GM21737 (cell line): Measurements from ENCODE around the gene ARFIP1.
A peak's percentile ranks its signal among the peaks of the same experiment; 100 is the strongest.
"Not testable (repeated sequence)": the region's sequence is repeated elsewhere in the genome, so short reads cannot be mapped to it uniquely, and the experiment has no call there.

ENCODE experiments used
- ATAC-seq: cut with Tn5 transposase; IDR thresholded peaks from one replicate; pipeline ENCODE4 v1.9.1; 2021; ENCODE audit warnings: mild to moderate bottlenecking, moderate library complexity; ENCODE audit not compliant: unreplicated experiment

ARFIP1 gene

DNA sequence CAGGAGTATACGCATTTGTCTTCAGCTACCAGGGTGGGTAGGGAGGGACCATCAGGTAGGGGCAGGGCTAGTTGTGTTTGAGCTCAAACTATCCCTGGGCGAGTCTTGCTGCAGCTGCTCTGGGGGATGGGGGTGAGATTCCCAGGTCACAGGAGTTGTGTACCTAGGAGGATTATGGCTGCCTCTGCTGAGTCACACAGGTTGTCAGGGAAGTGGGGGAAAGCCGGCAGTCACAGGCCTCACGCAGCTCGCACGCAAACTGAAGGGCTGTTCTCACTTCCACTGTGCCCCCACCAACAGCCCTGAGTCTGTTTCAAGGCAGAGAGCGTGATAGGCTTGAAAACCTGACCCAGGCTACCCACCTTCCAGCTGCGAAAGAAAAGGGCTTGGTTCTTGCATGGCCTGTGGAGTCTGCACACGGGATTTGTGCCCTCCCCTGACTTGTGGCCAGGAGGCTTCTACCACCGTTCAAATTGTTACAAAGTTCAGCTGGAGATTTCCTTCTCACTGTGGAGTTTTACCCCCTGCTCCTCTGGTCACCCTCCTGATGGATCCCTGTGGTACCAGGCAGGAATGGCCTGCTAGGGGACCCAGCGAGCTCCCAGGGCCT is 63.8 kb downstream of the ARFIP1 start:
- ATAC-seq = no peak

DNA sequence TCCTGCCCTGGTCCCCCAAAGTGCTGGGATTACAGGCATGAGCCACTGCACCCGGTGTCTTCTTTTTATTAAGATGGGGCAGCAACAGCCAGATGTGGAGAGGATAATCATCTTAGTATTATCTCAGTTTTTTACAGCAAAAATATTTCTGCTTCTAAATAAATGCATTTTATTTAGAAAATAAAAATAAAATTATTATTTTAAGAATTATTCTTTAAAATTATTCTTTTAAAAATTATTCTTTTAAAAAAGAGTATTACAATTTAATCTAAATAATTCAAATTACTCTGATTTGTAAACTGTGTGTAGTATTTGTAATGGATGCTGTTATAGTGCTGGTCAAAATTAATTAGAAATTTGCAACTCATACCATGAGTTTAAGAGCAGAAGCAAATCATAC is 67.6 kb downstream of the ARFIP1 start:
- ATAC-seq = no peak

DNA sequence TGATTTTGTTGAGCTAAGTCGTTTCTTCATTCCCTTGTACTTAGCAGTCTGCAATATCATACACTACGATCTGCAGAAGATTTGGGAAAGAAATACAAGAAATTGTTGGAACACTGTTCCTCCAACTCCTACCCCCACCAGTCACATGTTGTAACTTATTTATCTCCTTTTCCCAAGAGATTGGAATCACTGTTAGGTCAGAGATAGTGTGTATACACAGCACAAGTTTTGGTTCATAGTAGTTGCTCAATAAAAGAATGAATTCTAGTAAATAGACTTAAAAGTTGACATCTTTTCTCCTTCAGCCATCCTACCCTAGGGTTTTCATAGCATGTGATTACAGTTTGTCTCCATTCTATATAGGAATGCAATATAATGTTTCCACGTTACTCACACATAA is 68.8 kb downstream of the ARFIP1 start:
- ATAC-seq = no peak

DNA sequence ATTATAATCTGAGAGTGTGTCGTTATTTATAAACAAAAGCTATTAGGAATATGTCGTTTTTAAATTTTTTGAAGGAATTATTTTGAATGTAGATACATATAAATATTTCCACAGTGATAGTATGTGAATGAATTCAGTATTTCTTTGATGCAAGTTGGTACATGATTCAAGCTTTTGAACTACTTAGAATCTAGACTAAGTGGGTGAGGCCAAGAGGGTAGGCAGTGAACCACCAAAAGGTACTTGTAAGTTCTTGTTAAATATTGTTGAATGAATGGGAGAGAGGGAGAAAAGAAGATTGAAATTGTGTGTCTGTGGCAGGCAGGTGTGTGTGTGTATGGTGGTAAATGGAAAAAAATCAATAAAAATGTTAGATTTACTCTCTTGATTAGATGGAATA is 69.6 kb downstream of the ARFIP1 start:
- no peak for ATAC-seq

DNA sequence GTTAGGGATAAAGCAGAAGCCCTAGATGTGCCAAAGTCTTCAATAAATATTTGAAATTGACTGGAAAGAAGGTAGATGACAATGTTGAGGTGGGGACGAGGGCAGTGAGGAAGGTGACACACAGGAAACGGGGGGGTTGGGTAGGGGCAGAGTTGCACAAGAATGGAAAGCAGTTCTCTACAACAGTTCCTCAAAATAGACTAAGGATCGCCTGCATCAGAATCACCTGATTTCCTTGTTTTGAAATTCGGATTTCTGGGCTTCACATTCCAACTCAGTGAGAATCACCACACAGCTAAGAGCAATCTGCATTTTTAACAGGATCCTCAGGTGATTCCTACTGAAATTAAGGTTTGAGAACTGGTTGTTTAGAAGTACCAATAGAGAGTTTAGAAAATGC is 70.6 kb downstream of the ARFIP1 start:
- ATAC-seq = peak; percentile 59

DNA sequence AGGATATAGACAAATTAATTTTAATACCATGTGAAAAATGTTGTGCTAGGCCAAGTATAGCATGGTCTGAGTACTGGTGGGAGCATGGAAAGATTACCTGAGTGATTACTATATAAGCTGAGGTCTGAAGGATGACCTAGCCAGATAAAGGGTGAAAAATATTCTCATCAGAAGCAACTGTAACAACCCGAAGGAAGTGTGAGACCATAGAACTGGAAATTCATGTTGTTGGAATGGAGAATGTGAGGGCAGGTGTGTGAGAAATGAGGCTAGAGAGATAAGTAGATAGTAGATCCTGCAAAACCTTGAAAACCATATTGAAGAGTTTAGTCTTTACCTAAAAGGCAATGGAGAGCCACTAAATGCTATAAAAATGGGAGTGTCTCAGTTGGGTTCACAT is 71.5 kb downstream of the ARFIP1 start:
- ATAC-seq = no peak

DNA sequence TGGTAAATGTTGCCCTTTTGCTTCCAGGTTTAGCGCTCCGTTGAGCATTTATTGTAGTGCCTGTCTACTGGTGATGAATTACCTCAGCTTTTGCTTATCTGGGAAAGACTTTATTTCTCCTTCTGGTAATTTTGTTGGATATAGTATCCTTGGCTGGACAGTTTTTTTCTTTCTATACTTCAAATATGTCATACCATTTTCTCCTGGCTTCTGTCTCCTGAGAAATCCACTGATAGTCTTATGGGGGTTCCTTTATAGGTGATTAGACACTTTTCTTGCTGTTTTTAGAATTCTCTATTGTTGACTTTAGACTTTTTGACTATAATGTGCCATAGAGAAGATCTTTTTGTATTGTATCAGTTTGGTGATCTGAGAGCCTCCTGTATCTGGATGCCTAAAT is 73.5 kb downstream of the ARFIP1 start:
- no peak for ATAC-seq

DNA sequence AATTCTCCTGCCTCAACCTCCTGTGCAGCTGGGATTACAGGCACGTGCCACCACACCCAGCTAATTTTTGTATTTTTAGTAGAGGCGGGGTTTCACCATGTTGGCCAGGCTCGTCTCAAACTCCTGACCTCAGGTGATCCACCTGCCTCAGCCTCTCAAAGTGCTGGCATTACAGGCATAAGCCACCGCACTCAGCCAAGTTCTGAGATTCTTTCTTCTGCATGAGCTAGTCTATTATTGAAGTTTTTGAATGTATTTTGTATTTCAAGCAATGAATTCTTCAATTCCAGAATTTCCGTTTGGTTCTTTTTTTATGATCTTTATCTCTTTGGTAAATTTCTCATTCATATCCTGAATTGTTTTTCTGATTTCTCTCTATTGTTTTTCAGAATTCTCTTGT is 74.3 kb downstream of the ARFIP1 start:
- ATAC-seq = not testable (repeated sequence)

DNA sequence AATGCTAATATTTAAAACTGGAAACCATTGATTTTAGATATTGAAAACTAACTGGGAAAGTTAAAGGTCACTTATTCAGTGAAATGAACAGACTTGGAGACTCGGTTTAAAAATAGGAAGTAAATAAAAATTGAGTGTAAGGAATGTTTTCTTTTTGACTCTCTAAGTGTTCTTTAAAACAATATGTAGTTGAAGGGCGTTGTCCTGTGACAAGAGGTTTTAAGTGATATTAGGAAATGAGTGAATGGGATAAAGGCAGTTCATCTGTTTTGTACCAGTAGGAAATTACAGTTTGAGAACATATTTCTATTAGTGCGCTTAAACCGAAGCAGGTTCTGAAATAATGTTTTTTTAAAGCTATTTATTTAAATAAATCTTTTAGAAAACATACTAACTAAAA is 77.2 kb downstream of the ARFIP1 start:
- ATAC-seq = no peak

DNA sequence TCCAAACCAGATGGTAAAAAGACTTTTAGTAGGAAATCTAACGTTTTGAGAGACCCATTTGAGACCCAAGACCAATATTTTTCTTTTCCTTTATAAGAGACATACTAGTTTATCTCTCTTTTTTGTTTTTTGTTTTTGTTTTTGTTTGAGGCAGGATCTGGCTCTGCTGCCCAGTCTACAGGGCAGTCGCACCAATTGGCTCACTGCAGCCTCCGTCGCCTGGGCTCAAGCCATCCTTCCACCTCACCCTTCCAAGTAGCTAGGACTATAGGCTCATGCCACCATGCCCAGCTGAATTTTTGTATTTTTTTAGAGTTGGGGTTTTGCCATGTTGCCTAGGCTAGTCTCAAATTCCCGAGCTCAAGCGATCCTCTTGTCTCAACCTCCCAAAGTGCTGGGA is 79.2 kb downstream of the ARFIP1 start:
- no peak for ATAC-seq

DNA sequence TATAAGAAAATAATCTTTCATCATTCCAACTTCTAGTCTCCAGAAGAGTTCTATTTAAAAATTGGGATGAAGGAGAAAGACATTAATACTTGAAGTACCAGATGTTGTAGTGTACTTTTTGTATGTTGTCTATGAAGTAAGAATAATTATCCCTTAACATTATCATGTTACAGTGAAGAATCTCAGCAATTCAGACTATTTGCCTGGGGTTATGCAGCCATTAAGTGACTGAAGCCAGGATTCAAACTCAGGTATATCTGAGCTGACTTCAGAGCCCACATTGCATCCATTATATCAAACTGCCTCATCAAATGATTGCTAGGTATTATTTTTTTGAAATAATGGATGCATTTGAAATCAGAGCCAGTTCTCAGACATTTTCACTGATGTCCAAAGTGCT is 80.3 kb downstream of the ARFIP1 start:
- no peak for ATAC-seq

DNA sequence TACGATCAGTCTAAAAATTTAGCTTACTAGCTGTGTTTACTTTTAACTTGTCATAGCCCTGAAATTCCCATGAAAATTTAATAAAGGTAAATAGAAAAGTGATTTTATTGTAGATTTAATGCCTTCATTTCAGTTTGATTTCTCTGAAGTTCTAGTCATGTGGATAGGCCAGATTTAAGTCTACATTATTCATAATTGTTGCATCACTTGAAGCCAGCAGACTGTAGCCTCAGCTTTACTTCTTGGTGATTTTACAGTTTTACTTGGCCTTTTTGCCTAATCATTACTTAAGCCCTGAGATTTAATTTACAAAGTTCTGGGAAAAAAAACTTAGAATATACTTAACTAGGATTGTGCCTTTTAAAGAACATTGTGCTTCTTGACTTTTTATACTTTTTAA is 82.9 kb downstream of the ARFIP1 start:
- ATAC-seq = no peak

DNA sequence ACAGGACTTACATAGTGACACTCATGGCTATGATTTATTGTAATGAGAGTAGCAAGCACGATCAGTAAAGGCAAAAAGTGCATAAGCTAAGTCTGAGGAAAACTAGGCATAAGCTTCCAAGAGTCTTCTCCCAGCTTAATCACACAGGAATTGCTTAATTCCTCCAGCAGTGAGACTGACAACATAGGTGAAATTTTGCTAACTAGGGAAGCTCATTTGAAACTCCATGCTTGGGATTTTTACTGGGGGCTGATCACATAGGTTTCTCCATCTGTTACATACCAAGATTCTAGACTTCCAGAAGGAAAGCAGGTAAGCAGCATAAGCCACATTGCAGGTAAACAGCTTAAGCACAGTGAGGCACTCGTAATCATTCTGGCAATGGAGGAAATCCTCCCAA is 84.6 kb downstream of the ARFIP1 start:
- ATAC-seq = no peak

DNA sequence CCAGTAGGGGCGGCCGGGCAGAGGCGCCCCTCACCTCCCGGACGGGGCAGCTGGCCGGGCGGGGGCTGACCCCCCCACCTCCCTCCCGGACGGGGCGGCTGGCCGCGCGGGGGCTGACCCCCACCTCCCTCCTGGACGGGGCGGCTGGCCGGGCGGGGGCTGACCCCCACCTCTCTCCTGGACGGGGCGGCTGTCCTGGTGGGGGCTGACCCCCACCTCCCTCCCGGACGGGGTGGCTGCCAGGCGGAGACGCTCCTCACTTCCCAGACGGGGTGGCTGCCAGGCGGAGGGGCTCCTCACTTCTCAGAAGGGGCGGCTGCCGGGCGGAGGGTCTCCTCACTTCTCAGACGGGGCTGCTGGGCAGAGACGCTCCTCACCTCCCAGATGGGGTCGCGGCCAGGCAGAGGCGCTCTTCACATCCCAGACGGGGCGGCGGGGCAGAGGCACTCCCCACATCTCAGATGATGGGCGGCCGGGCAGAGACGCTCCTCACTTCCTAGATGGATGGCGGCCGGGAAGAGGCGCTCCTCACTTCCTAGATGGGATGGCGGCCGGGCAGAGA is 86.8 kb downstream of the ARFIP1 start:
- ATAC-seq = not testable (repeated sequence)

DNA sequence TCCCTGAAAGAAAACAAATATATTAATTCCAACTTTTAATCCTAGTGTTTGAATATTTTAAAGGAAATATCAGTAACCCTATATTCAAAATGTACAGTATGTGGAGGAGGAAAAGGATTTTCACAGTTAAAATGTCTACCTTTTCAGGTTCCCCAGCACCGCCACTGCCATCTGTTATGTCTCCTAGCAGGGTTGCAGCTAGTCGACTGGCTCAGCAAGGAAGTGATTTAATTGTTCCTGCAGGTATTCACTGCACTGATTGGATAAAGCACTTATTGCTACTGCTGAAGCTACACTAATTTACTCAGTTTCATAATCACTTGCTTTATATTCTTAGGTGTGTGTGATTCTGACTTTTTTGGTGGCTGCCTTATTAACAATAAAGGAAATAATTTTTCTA is 90.9 kb downstream of the ARFIP1 start:
- no peak for ATAC-seq

DNA sequence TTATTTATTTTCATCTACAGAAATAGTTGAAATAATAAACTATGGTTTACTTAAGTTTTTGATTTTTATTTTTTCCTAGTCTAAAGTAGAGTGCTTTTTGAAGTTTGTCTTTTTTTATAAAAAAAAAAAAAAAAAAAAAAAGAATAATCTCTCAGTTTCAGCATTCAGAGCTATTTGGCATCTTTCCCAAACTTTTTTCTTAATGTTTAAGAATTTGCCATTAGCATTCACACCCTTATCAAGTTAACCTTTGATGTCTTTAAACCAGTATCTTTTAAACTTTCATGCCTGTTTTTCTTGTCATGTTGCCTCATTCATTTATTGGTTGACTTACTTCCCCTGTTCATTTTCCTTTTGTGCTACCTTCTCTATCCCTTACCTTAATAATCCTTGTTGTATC is 95.5 kb downstream of the ARFIP1 start:
- ATAC-seq = no peak

DNA sequence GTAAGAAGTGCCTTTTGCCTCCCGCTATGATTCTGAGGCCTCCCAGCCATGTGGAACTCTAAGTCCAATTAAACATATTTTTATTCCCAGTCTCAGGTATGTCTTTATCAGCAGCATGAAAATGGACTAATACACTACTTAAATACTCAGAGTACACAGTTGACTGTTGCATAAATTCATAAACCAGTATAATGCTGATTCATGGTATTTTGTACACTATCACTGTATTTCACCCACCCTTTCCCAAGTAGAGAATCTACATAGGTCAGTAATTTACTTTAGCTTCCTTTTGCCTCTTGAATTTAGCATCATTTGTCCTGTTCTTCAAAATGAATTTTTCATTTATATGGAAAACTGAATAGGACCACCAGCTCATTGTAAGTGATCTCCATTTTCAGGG is 98.1 kb downstream of the ARFIP1 start:
- no peak for ATAC-seq

DNA sequence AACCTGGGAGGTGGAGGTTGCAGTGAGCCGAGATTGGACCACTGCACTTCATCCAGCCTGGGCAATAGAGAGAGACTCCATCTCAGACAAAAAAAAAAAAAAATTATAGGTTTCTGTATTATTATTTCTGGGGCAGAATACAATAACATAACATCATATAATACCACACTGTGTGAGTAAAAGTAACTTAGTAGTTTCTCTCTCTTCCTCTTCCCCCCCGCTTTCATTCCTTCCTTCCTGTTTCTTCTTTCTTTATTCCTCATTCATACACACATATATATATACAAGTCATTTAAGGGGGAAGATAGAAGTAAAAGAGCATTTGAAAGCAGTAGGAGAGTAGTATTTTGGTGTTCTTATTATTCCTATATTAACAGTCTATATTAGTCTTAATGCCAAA is 100.5 kb downstream of the ARFIP1 start:
- no peak for ATAC-seq

DNA sequence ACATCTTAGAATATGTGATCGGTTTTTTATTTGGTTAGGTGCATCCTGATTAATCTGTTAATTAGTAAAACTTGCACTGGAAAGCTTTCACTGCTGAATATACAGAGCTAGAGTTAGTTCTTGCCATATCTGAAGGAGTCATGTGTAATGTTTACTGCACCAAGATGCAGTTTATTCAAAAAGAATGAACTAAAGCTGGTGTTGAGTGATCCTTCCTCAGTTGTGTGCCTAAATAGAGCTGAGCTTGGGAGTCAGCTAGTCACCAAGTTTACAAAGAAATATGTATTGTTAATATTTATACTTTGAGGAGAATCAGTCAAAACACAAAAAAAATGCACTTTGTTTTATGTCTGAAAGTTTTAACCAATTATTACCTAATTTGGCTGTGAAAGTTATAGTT is 102.2 kb downstream of the ARFIP1 start:
- ATAC-seq = no peak

DNA sequence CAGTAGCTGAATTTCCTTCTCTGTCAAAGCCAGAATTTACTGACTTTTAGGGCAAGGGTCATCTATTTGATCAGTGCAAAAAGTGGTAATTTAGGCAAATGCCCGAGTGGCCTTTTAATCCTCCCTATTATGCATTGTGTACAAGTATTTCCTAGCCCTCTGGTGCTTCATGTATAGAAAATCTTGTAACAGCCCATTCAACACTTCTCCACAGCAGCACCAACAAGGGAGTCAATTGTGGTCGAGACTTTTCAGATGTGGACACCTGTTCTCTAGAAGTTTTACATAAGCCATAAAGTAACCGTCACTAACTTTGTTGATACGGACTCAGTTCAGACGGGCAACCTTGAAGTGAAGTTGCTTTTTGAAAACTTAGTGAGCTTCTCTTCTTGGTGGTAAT is 105.4 kb downstream of the ARFIP1 start:
- no peak for ATAC-seq

DNA sequence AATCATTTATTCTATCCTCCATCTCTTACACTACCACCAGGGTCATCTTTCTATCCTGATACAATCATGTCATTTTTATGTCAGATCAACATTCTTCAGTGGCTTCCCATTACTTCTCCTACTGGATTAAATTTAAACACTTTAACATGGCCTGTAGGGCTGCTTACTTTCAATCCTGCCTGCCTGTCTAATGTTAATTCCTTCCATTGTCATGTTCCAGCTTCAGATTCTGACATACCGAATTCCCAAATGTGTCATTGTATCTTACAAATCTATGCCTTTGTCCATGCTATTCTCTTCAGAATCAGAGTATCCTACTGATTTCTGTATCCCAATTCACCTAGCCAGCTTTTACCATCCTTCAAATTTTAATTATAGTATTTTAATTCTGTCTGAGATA is 106.4 kb downstream of the ARFIP1 start:
- no peak for ATAC-seq

DNA sequence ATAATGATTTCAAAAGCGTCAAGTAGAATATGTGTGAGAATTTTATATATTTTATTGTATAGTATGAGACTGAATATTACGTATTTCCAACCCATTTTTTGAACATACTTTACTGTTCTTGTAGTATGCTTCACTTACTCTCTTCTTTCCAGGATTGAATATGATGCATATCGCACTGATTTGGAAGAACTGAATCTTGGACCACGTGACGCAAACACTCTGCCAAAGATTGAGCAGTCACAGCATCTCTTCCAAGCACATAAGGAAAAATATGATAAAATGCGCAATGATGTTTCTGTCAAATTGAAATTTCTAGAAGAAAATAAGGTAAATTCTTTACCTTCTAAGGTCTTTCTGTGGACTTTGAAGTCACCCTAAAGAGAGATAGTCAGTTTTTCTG is 108.2 kb downstream of the ARFIP1 start:
- ATAC-seq = no peak

DNA sequence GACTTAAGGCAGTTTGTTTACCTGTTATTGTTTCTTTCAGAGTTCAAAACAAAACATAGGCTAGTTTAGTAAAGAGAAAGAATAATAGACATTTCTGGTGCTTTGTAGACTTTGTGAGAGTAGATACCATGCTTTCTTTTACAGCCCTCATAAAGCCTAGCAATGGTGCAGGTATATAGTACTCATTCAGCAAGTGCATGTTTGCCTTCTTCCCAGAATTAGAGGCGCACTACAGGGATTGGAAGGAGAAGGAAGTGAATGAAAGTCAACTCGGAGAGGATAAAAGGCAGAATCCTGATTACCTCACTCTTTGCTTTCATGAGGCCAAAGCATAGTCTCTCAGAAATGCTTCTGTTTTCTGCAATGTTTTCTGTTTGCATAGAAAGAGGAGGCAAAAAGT is 113.2 kb downstream of the ARFIP1 start:
- ATAC-seq = no peak
